ENCODE results near the gene CD163.
"Not testable (repeated sequence)": the region's sequence is repeated elsewhere in the genome, so short reads cannot be mapped to it uniquely, and the experiment has no call there.

The CD163 gene

GRCh38 chr12:7503686-7504415, at the start of gene CD163:
TSS of gene CD163 (minus strand) at chr12:7503777. CDS start at chr12:7503690, 87 bp downstream.
- H3K4me3 ChIP-seq (replicated peaks; ENCODE audit: low read depth, low read length): no peak within 1 kb of the TSS
- TF ChIP-seq CTCF (IDR thresholded peaks at IDR 0.05; ENCODE audit: low read length, missing control alignments): no peak
- no peak for DNase-seq (ENCODE audit: low read depth)

- no peak overlapping the region for H3K4me3 ChIP-seq (replicated peaks; ENCODE audit: low read depth, low read length)
- TF ChIP-seq CTCF (IDR thresholded peaks at IDR 0.05; ENCODE audit: low read length, missing control alignments): no peak
- DNase-seq (ENCODE audit: low read depth): peak; percentile 4
Observed at GRCh38 chr12:7542813-7543212, 39.2 kb upstream of the CD163 start.

- no peak for TF ChIP-seq CTCF (IDR thresholded peaks at IDR 0.05; ENCODE audit: low read length, missing control alignments)
- DNase-seq (ENCODE audit: low read depth): no peak
- no peak overlapping the region for H3K4me3 ChIP-seq (replicated peaks; ENCODE audit: low read depth, low read length)
Observed at GRCh38 chr12:7542046-7542445, 38.5 kb upstream of the CD163 start.

GRCh38 chr12:7514416-7514815, 10.8 kb upstream of the CD163 start:
- H3K4me3 ChIP-seq (replicated peaks; ENCODE audit: low read depth, low read length): no peak overlapping the region
- DNase-seq (ENCODE audit: low read depth): no peak
- no peak for TF ChIP-seq CTCF (IDR thresholded peaks at IDR 0.05; ENCODE audit: low read length, missing control alignments)

GRCh38 chr12:7512553-7512952, 9.0 kb upstream of the CD163 start:
- H3K4me3 ChIP-seq (replicated peaks; ENCODE audit: low read depth, low read length): no peak overlapping the region
- no peak for TF ChIP-seq CTCF (IDR thresholded peaks at IDR 0.05; ENCODE audit: low read length, missing control alignments)
- DNase-seq (ENCODE audit: low read depth): peak; percentile 46

GRCh38 chr12:7509793-7510470, 6.4 kb upstream of the CD163 start:
- H3K4me3 ChIP-seq (replicated peaks; ENCODE audit: low read depth, low read length); DNase-seq (ENCODE audit: low read depth): not testable (repeated sequence)

- no peak overlapping the region for H3K4me3 ChIP-seq (replicated peaks; ENCODE audit: low read depth, low read length)
- no peak for TF ChIP-seq CTCF (IDR thresholded peaks at IDR 0.05; ENCODE audit: low read length, missing control alignments)
- DNase-seq (ENCODE audit: low read depth): no peak
Observed at GRCh38 chr12:7502612-7503011, 965 bp downstream of the CD163 start.

Data from fibroblast of pulmonary artery (primary cell).